ENCODE measurements around the gene FBRSL1.

The FBRSL1 gene

GRCh38 chr12:132541200-132541599 lies 51.2 kb downstream of the FBRSL1 start:
- DNase-seq (ENCODE audit: low read depth, low spot score) = no peak

- DNase-seq (ENCODE audit: low read depth, low spot score) = no peak
These were observed 52.0 kb downstream of the FBRSL1 start for GRCh38 chr12:132541996-132542395.

- no peak for DNase-seq (ENCODE audit: low read depth, low spot score)
These were observed 52.7 kb downstream of the FBRSL1 start for GRCh38 chr12:132542661-132543060.

- no peak for DNase-seq (ENCODE audit: low read depth, low spot score)
These were observed 53.5 kb downstream of the FBRSL1 start for GRCh38 chr12:132543298-132544079.

GRCh38 chr12:132544080-132544397 lies 54.1 kb downstream of the FBRSL1 start:
- no peak for DNase-seq (ENCODE audit: low read depth, low spot score)

GRCh38 chr12:132544498-132544897 lies 54.5 kb downstream of the FBRSL1 start:
- DNase-seq (ENCODE audit: low read depth, low spot score) = no peak

- DNase-seq (ENCODE audit: low read depth, low spot score) = no peak
These were observed 55.4 kb downstream of the FBRSL1 start for GRCh38 chr12:132545164-132545953.

- no peak for DNase-seq (ENCODE audit: low read depth, low spot score)
These were observed 56.0 kb downstream of the FBRSL1 start for GRCh38 chr12:132545955-132546354.

GRCh38 chr12:132546647-132547046 lies 56.7 kb downstream of the FBRSL1 start:
- no peak for DNase-seq (ENCODE audit: low read depth, low spot score)

GRCh38 chr12:132547205-132547740 lies 57.3 kb downstream of the FBRSL1 start:
- DNase-seq (ENCODE audit: low read depth, low spot score) = no peak

GRCh38 chr12:132548430-132549058 lies 58.6 kb downstream of the FBRSL1 start:
- no peak for DNase-seq (ENCODE audit: low read depth, low spot score)

GRCh38 chr12:132549059-132549458 lies 59.1 kb downstream of the FBRSL1 start:
- no peak for DNase-seq (ENCODE audit: low read depth, low spot score)

- DNase-seq (ENCODE audit: low read depth, low spot score) = no peak
These were observed 60.3 kb downstream of the FBRSL1 start for GRCh38 chr12:132550014-132550802.

- no peak for DNase-seq (ENCODE audit: low read depth, low spot score)
These were observed 61.1 kb downstream of the FBRSL1 start for GRCh38 chr12:132550830-132551640.

GRCh38 chr12:132551641-132552031 lies 61.7 kb downstream of the FBRSL1 start:
- no peak for DNase-seq (ENCODE audit: low read depth, low spot score)

- no peak for DNase-seq (ENCODE audit: low read depth, low spot score)
These were observed 65.1 kb downstream of the FBRSL1 start for GRCh38 chr12:132554845-132555630.

GRCh38 chr12:132555686-132556085 lies 65.7 kb downstream of the FBRSL1 start:
- no peak for DNase-seq (ENCODE audit: low read depth, low spot score)

- DNase-seq (ENCODE audit: low read depth, low spot score) = no peak
These were observed 66.3 kb downstream of the FBRSL1 start for GRCh38 chr12:132556216-132556615.

- DNase-seq (ENCODE audit: low read depth, low spot score) = no peak
These were observed 66.8 kb downstream of the FBRSL1 start for GRCh38 chr12:132556801-132557200.
